ENCODE data around the gene ELFN2. TPM values are rescaled to one million over a fixed set of nuclear protein-coding genes. Genes with fewer than 3 reads are reported as not detected.
A peak's percentile ranks its signal among the peaks of the same experiment; 100 is the strongest.

Gene ELFN2
- total RNA-seq, 1 donor: under 0.01 TPM

DNA sequence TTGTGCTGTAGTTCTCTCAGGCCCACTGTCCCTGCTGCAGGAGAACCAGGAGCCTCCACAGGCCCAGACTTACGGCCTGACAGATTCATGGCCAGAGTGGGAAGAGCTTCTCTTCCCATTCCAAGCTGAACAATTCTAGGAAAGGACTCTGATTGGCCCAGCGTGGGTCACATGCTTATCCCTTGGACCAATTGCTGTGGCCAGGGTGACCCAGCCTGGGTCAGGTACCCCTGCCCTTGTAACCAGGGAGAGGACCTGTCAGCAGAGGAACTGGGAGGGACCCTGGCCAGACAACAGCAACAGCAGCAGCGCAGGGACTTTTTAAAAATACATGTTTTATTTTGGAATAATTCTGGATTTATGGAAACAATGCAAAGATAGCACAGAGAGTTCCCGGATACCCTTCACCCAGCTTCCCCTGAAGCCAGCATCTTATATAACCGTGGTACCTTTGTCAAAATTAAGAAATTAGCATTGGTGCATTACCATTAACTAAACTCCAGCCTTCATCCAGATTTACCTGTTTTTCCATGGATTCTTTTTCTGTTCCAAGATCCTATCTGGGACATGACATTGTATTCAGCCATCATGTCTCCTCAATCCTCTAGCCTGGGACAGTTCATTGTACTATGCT is 8.8 kb upstream of the ELFN2 start:
- no peak overlapping the region for H3K27ac ChIP-seq (ENCODE audit: low read depth, low read length)
- H3K36me3 ChIP-seq (ENCODE audit: insufficient read depth, low read length): no peaks in the 10 kb centered on the region
- TF ChIP-seq, protein P1, sequence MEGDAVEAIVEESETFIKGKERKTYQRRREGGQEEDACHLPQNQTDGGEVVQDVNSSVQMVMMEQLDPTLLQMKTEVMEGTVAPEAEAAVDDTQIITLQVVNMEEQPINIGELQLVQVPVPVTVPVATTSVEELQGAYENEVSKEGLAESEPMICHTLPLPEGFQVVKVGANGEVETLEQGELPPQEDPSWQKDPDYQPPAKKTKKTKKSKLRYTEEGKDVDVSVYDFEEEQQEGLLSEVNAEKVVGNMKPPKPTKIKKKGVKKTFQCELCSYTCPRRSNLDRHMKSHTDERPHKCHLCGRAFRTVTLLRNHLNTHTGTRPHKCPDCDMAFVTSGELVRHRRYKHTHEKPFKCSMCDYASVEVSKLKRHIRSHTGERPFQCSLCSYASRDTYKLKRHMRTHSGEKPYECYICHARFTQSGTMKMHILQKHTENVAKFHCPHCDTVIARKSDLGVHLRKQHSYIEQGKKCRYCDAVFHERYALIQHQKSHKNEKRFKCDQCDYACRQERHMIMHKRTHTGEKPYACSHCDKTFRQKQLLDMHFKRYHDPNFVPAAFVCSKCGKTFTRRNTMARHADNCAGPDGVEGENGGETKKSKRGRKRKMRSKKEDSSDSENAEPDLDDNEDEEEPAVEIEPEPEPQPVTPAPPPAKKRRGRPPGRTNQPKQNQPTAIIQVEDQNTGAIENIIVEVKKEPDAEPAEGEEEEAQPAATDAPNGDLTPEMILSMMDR (IDR thresholded peaks at IDR 0.05; ENCODE audit: extremely low read depth, low read depth, low read length): no peak
- no peaks in the 10 kb centered on the region for H3K27me3 ChIP-seq (ENCODE audit: insufficient read depth, low read length)
- peak; percentile 15 for DNase-seq (ENCODE audit: insufficient read length, low spot score, missing footprints)
- peaks cover 14% of the 10 kb centered on the region for H3K4me1 ChIP-seq (ENCODE audit: insufficient read depth, low read length)
- no peak overlapping the region for H2AFZ ChIP-seq (ENCODE audit: low read length)
- H3K9me3 ChIP-seq (ENCODE audit: low read depth, low read length): peaks cover 12% of the 10 kb centered on the region
- no peak overlapping the region for H3K4me3 ChIP-seq (ENCODE audit: insufficient read depth, low read length)
- no peaks in the 10 kb centered on the region for H4K20me1 ChIP-seq (ENCODE audit: insufficient read depth, low read length)
- no peaks in the 10 kb centered on the region for H3K79me2 ChIP-seq (ENCODE audit: insufficient read depth, low read length)
- H3K4me2 ChIP-seq (ENCODE audit: insufficient read depth, low read length): no peak overlapping the region

DNA sequence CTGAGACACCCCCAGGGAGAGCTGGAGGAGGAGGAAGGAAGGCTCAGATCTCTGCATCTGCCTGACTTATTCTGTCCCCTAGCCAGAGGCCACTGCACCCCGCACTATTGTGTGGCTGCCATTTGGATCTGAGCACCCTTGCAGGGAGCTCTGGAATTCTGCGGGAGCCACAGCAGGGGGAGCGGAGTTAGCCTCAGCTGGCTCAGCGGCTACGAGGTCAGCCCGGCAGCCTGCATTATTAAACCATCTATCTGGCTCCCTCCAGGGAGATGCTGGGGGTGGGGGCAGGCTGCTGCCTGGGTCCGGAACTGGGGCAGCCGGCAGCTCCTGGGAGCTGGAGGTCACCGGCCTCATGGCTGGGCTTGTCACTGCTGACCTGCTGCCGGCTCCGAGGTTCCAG is 6.5 kb upstream of the ELFN2 start:
- no peak overlapping the region for H3K4me2 ChIP-seq (ENCODE audit: insufficient read depth, low read length)
- no peak overlapping the region for H3K27ac ChIP-seq (ENCODE audit: low read depth, low read length)
- no peaks in the 10 kb centered on the region for H3K79me2 ChIP-seq (ENCODE audit: insufficient read depth, low read length)
- peaks cover 4% of the 10 kb centered on the region for H3K27me3 ChIP-seq (ENCODE audit: insufficient read depth, low read length)
- no peaks in the 10 kb centered on the region for H4K20me1 ChIP-seq (ENCODE audit: insufficient read depth, low read length)
- H2AFZ ChIP-seq (ENCODE audit: low read length): no peak overlapping the region
- TF ChIP-seq, protein P1 (IDR thresholded peaks at IDR 0.05; ENCODE audit: extremely low read depth, low read depth, low read length): no peak
- peaks cover 9% of the 10 kb centered on the region for H3K9me3 ChIP-seq (ENCODE audit: low read depth, low read length)
- no peak overlapping the region for H3K4me3 ChIP-seq (ENCODE audit: insufficient read depth, low read length)
- H3K4me1 ChIP-seq (ENCODE audit: insufficient read depth, low read length): peaks cover 14% of the 10 kb centered on the region
- peak; percentile 82 for DNase-seq (ENCODE audit: insufficient read length, low spot score, missing footprints)
- no peaks in the 10 kb centered on the region for H3K36me3 ChIP-seq (ENCODE audit: insufficient read depth, low read length)

DNA sequence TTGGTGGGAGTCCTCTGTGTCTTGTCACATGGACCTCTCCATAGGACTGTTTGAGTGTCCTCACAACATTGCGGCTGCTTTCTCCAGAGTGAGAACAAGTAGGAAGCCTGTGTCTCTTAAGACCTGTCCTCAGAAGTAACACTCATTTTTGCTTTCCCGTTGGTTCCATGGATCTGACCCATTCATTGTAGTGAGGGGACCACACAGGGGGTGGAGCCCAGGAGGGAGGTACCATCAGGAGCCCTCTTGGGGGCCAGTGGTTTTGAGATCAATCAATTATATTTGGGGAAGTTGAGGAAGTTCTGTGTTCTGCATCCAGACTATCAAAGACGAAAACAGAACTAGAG is 5.4 kb upstream of the ELFN2 start:
- Histone ChIP-seq H3K4me2 (ENCODE audit: insufficient read depth, low read length) (no peak overlapping the region), H3K27ac (ENCODE audit: low read depth, low read length) (peak overlapping the region; percentile 83), H3K27me3 (ENCODE audit: insufficient read depth, low read length) (peaks cover 15% of the 10 kb centered on the region), H3K9me3 (ENCODE audit: low read depth, low read length) (peaks cover 9% of the 10 kb centered on the region), H4K20me1 (ENCODE audit: insufficient read depth, low read length) (peaks cover 6% of the 10 kb centered on the region), H2AFZ (ENCODE audit: low read length) (peak overlapping the region; percentile 56), H3K79me2 (ENCODE audit: insufficient read depth, low read length) (no peaks in the 10 kb centered on the region), H3K4me1 (ENCODE audit: insufficient read depth, low read length) (peaks cover 14% of the 10 kb centered on the region), H3K4me3 (ENCODE audit: insufficient read depth, low read length) (no peak overlapping the region), H3K36me3 (ENCODE audit: insufficient read depth, low read length) (no peaks in the 10 kb centered on the region)
- peak; percentile 43 for DNase-seq (ENCODE audit: insufficient read length, low spot score, missing footprints)
- TF ChIP-seq, protein P1 (IDR thresholded peaks at IDR 0.05; ENCODE audit: extremely low read depth, low read depth, low read length): no peak

DNA sequence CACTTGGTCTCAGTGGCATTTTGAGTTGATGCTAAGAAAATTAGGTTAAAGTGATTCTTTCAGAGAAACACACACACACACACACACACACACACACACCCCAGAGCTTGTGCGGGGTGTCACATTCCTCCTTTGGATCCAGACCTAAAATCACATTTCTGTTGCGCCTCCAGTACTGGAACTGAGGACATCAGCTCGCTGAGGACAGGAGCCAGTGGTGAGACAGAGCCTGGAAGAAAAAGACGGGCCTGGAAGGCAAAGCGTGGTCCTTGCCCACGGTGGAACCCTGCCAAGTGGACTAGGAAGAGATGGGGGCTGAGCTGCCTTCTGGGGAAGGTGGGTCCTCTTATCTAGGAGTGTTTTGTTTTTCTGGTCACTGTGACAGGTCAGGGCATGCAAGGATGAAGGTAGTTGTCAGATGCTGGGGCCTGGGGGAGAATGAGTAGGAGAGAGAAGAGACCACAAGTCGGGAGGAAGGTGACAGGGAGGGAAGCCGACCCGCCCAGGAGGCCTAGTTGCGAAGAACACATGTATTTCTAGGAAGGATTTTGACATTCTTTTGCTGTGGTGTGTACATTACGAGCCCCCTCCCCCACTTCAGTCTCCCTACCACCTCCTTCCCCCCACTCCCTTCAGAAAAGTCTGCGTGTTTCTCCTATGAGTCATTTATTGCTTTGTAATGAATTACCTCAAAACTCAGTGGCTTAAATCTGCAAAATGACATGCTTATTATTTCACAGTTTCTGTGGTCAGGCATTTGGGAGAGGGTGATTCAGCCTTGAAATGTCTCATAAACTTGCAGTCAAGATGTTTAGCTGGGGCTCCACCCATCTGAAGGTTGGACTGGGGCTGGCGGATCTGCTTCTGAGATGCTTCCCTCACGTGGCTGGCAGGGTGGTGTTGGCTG is 4.8 kb upstream of the ELFN2 start:
- TF ChIP-seq, protein P1 (IDR thresholded peaks at IDR 0.05; ENCODE audit: extremely low read depth, low read depth, low read length): no peak
- H3K79me2 ChIP-seq (ENCODE audit: insufficient read depth, low read length): no peaks in the 10 kb centered on the region
- peak overlapping the region; percentile 56 for H3K4me2 ChIP-seq (ENCODE audit: insufficient read depth, low read length)
- peaks cover 9% of the 10 kb centered on the region for H3K9me3 ChIP-seq (ENCODE audit: low read depth, low read length)
- H3K36me3 ChIP-seq (ENCODE audit: insufficient read depth, low read length): no peaks in the 10 kb centered on the region
- H3K4me1 ChIP-seq (ENCODE audit: insufficient read depth, low read length): peaks cover 14% of the 10 kb centered on the region
- peak overlapping the region; percentile 12 for H3K4me3 ChIP-seq (ENCODE audit: insufficient read depth, low read length)
- H3K27me3 ChIP-seq (ENCODE audit: insufficient read depth, low read length): peaks cover 20% of the 10 kb centered on the region
- peak; percentile 98 for DNase-seq (ENCODE audit: insufficient read length, low spot score, missing footprints)
- peaks cover 6% of the 10 kb centered on the region for H4K20me1 ChIP-seq (ENCODE audit: insufficient read depth, low read length)
- H2AFZ ChIP-seq (ENCODE audit: low read length): peak overlapping the region; percentile 56
- peak overlapping the region; percentile 83 for H3K27ac ChIP-seq (ENCODE audit: low read depth, low read length)
